Liver (tissue), 3 donors: Measurements from ENCODE around the gene PTMA.

Experiments used
- GABPA ChIP-seq, 2 donors: IDR thresholded peaks in 1 of 2; conservative IDR thresholded peaks in 1 of 2; 2 replicates each; pipeline ENCODE4 v1.6.1; 2016; ENCODE audit warnings: antibody characterized with exemption in 2 of 2, mild to moderate bottlenecking in 1 of 2, moderate library complexity in 1 of 2
- JUND ChIP-seq, 2 donors: IDR thresholded peaks; 2 replicates each; pipeline ENCODE4 v1.6.1; 2016; ENCODE audit warnings: antibody characterized with exemption in 2 of 2
- RAD21 ChIP-seq, 2 donors: IDR thresholded peaks; 2 replicates each; pipeline ENCODE4 v1.6.1; 2016; ENCODE audit warnings: antibody characterized with exemption in 2 of 2, mild to moderate bottlenecking in 2 of 2
- REST ChIP-seq: IDR thresholded peaks from 2 replicates; pipeline ENCODE4 v1.6.1; 2016; ENCODE audit warnings: antibody characterized with exemption, mild to moderate bottlenecking
- TF ChIP-seq, protein P1 (sequence below): fragments of 150-350 bp; IDR thresholded peaks from 2 replicates; pipeline ENCODE4 v1.5.1; 2017; ENCODE audit warnings: improper control_type of control experiment, low read depth, low read length; ENCODE audit not compliant: missing input control
- TF ChIP-seq, protein P2 (sequence below): IDR thresholded peaks from 2 replicates; pipeline ENCODE4 v1.6.1; 2016; ENCODE audit warnings: antibody characterized with exemption
- donor health status: healthy.
- donor health status: healthy.

DNA sequence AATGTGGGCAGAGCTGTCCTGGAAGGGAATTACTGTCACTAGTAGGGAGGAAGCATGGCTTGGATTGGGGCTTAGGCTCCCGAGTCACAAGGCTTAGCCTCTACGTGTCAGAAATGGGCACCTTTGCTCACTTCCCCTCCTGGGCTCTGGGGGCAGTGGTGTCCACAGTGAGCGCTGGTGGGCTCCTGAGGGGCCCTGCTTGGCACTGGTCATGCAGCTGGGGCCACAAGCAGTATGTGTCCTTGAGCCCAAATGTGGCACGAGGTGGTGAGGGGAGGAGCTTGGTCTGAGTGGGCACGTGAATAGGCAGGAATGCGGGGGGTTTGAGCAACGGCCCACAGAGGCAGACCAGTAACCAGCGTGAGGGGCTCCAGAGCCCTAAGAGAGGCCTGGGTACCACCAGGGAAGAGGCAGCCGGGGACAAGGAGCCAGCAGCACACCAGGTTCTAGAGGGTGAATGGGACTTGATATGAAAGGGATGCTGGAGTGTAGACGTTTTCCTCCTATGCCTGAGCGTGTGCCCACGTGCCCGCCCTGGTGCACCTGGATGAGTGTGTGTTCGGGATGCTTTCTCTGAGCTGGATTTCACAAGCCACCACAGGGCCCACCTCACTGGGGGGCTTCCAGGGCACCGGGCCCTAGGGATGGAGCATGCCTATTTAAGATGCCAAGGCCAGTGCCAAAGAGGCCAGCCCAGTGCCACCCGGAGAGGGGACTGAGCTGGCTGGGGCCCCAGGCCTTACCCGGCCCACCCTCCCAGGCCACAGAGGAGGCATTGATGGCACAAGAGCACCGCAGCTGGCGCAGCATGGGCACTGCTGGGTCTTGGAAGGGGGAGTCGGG is 22.8 kb upstream of the PTMA start:
- TF ChIP-seq, protein P1, sequence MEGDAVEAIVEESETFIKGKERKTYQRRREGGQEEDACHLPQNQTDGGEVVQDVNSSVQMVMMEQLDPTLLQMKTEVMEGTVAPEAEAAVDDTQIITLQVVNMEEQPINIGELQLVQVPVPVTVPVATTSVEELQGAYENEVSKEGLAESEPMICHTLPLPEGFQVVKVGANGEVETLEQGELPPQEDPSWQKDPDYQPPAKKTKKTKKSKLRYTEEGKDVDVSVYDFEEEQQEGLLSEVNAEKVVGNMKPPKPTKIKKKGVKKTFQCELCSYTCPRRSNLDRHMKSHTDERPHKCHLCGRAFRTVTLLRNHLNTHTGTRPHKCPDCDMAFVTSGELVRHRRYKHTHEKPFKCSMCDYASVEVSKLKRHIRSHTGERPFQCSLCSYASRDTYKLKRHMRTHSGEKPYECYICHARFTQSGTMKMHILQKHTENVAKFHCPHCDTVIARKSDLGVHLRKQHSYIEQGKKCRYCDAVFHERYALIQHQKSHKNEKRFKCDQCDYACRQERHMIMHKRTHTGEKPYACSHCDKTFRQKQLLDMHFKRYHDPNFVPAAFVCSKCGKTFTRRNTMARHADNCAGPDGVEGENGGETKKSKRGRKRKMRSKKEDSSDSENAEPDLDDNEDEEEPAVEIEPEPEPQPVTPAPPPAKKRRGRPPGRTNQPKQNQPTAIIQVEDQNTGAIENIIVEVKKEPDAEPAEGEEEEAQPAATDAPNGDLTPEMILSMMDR, result no peak
- TF ChIP-seq, protein P2, sequence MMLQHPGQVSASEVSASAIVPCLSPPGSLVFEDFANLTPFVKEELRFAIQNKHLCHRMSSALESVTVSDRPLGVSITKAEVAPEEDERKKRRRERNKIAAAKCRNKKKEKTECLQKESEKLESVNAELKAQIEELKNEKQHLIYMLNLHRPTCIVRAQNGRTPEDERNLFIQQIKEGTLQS, result no peak
- TF ChIP-seq JUND (IDR thresholded peaks at IDR 0.05) (no peak), RAD21 (IDR thresholded peaks at IDR 0.05) (no peak), GABPA (IDR thresholded peaks at IDR 0.05 in 1 of 2, conservative IDR thresholded peaks at IDR 0.05 in 1 of 2) (no peak), REST (no peak)
